ENCODE results near the gene RASD1. TPM values are rescaled to one million over a fixed set of nuclear protein-coding genes. Genes with fewer than 3 reads are reported as not detected.

RASD1 gene
- total and polyA plus RNA-seq, 4 donors, result 0.89 to 46.7 (median 14.7) TPM

GRCh38 chr17:17516941-17517720, 20.9 kb upstream of the RASD1 start:
- whole genome bisulfite sequencing, result 95% methylated on average over 14 of the region's 14 CpGs
- TF ChIP-seq REST (IDR thresholded peaks at IDR 0.05) (no peak), MAX (IDR thresholded peaks at IDR 0.05) (no peak), HNF4A (conservative IDR thresholded peaks at IDR 0.05) (no peak), SP1 (IDR thresholded peaks at IDR 0.05) (no peak), RXRA (IDR thresholded peaks at IDR 0.05) (no peak), GABPA (IDR thresholded peaks at IDR 0.05 in 1 of 2, conservative IDR thresholded peaks at IDR 0.05 in 1 of 2) (no peak), ZBTB33 (IDR thresholded peaks at IDR 0.05) (no peak), EGR1 (IDR thresholded peaks at IDR 0.05; ENCODE audit: low read depth in 2 of 2) (no peak), FOXA2 (IDR thresholded peaks at IDR 0.05) (no peak), NR2F2 (IDR thresholded peaks at IDR 0.05) (no peak), ATF3 (IDR thresholded peaks at IDR 0.05) (no peak), YY1 (IDR thresholded peaks at IDR 0.05) (no peak)
- no peak overlapping the region for H3K9ac ChIP-seq (ENCODE audit: low read depth in 1 of 2, low read length in 2 of 2)
- DNase-seq (ENCODE audit: low spot score), result no peak
- H3K27ac ChIP-seq (ENCODE audit: low read depth in 1 of 2, low read length in 2 of 2), result no peak overlapping the region
- no peak overlapping the region for H3K4me3 ChIP-seq (ENCODE audit: low read depth in 1 of 3, low read length in 3 of 3)
- no peaks in the 10 kb centered on the region for H3K9me3 ChIP-seq (ENCODE audit: control insufficient read depth in 4 of 4, low read length in 3 of 4)
- no peaks in the 10 kb centered on the region for H3K27me3 ChIP-seq (ENCODE audit: control insufficient read depth in 4 of 4, insufficient read depth in 4 of 4, low read length in 3 of 4)
- H3K4me1 ChIP-seq (ENCODE audit: control insufficient read depth in 4 of 4, insufficient read depth in 4 of 4, low read length in 3 of 4), result no peaks in the 10 kb centered on the region
- peaks cover 0 to 31% (median 8%) of the 10 kb centered on the region in 4 donors for H3K36me3 ChIP-seq (ENCODE audit: control insufficient read depth in 4 of 4, insufficient read depth in 3 of 4, low read depth in 1 of 4, low read length in 3 of 4)

- no peak for DNase-seq (ENCODE audit: low spot score)
- Histone ChIP-seq H3K27me3 (ENCODE audit: control insufficient read depth in 4 of 4, insufficient read depth in 4 of 4, low read length in 3 of 4) (no peaks in the 10 kb centered on the region), H3K4me3 (ENCODE audit: low read depth in 1 of 3, low read length in 3 of 3) (no peak overlapping the region), H3K36me3 (ENCODE audit: control insufficient read depth in 4 of 4, insufficient read depth in 3 of 4, low read depth in 1 of 4, low read length in 3 of 4) (peaks cover 0 to 28% (median 7%) of the 10 kb centered on the region in 4 donors), H3K4me1 (ENCODE audit: control insufficient read depth in 4 of 4, insufficient read depth in 4 of 4, low read length in 3 of 4) (no peaks in the 10 kb centered on the region), H3K27ac (ENCODE audit: low read depth in 1 of 2, low read length in 2 of 2) (no peak overlapping the region), H3K9ac (ENCODE audit: low read depth in 1 of 2, low read length in 2 of 2) (no peak overlapping the region), H3K9me3 (ENCODE audit: control insufficient read depth in 4 of 4, low read length in 3 of 4) (no peaks in the 10 kb centered on the region)
- 89% methylated on average over 21 of the region's 21 CpGs for WGBS
- TF ChIP-seq REST (IDR thresholded peaks at IDR 0.05) (no peak), FOXA2 (IDR thresholded peaks at IDR 0.05) (no peak), NR2F2 (IDR thresholded peaks at IDR 0.05) (no peak), ZBTB33 (IDR thresholded peaks at IDR 0.05) (no peak), EGR1 (IDR thresholded peaks at IDR 0.05; ENCODE audit: low read depth in 2 of 2) (no peak), SP1 (IDR thresholded peaks at IDR 0.05) (no peak), HNF4G (IDR thresholded peaks at IDR 0.05) (no peak), HNF4A (conservative IDR thresholded peaks at IDR 0.05) (no peak), MAX (IDR thresholded peaks at IDR 0.05) (no peak), JUND (IDR thresholded peaks at IDR 0.05) (no peak), RAD21 (IDR thresholded peaks at IDR 0.05) (no peak), TAF1 (conservative IDR thresholded peaks at IDR 0.05) (no peak), GABPA (IDR thresholded peaks at IDR 0.05 in 1 of 2, conservative IDR thresholded peaks at IDR 0.05 in 1 of 2) (no peak)
Observed at GRCh38 chr17:17515934-17516930, 20.0 kb upstream of the RASD1 start.

All from liver (tissue), 9 donors.